HG03280 (cell line): ENCODE results near the gene BLID.

Experiments
- ATAC-seq: cut with Tn5 transposase; IDR thresholded peaks from one replicate; pipeline ENCODE4 v1.9.1; 2021; ENCODE audit warnings: mild to moderate bottlenecking, moderate library complexity; ENCODE audit not compliant: unreplicated experiment

Gene BLID

DNA sequence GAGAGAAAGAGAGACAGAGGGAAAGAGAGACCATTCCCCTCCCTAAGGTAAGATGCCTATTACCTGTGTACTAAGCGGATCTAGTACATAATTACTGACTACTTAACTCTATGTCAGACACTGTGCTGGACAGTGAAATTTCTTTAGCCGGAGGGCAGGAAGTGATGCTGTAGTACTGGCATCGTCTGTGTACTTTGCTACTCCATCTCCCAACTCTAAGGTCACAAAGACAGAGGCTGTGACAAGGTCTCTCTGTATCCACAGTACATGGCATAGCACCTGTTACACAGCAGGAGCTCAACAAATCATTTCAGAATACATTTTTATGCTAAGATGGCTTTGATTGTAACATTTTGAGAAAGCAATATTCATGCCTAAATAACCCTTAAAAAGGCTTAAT, 9.0 kb downstream of the BLID start:
- ATAC-seq, result no peak

GRCh38 chr11:122105044-122105758, 10.8 kb downstream of the BLID start:
- ATAC-seq, result no peak

DNA sequence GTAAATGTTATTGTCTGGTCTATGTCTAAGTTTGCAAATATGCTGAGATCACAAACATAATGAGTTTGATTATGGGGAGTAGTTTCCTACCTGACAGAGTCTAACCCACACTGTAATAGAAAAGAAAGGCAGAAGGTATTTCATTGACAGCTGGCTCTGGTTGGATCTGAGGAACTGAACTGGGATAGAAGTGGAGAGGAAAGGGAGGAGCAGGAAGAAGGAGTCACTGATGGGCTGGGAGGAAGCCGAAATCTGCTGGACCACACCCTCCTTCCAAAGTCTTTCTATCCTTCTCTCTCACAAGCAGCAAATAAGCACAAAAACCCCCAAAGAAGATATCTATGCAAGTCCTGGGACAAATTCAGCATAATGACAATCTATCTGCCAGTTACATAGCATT, 11.7 kb downstream of the BLID start:
- ATAC-seq, result no peak

DNA sequence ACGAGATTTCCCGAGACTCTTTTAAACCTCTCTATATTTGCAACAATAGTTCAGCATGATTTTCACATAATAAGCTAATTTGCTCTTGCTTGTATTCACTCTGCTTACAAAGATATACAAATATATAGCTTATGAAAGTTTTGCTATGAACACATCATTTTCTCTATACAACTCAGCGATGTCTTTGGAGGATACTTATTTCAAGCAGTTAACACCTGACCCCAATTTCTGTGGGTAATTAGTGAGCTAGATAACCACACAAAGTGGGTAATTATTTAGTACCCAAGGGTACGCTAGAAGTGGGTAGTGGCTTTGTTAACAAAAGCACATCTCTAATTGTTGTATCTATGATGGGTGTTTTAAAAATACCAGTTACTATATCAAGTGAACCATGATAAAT, 12.3 kb downstream of the BLID start:
- no peak for ATAC-seq

GRCh38 chr11:122103321-122103720, 12.7 kb downstream of the BLID start:
- ATAC-seq, result no peak

GRCh38 chr11:122102426-122102825, 13.6 kb downstream of the BLID start:
- ATAC-seq, result no peak

DNA sequence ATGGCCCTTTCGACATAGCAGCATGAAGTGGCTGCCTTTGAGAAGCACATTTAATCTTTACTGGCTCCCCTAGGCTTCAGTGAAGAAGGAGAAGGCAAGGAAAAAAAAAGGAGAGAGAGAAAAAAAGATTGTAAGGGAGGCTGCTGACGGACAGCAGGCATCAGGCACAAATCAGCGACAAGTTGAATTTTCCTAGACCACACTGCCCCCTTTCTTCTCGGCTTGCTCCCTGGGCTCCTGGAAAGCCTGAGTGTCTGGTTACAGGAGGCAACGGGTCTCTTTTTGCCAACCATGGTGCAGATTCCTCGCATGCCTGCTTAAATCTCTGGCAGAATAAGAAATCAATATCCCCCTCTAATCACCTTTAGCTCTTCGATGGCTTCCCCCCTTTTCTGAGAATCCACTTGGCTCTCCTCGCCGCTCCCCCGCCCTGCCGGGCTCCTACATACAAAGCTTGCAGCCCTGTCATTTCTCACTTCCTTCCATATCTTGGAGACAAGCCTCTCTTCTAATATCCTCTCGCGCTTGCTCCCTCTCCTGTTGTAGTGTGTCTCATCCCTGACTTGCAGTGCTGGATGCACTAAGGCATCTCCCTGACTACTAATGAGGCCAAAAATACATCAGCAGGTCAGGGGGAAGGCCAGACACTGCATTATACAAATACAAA, 14.3 kb downstream of the BLID start:
- ATAC-seq, result no peak

- no peak for ATAC-seq
Measured at GRCh38 chr11:122100756-122101080, 15.3 kb downstream of the BLID start.

DNA sequence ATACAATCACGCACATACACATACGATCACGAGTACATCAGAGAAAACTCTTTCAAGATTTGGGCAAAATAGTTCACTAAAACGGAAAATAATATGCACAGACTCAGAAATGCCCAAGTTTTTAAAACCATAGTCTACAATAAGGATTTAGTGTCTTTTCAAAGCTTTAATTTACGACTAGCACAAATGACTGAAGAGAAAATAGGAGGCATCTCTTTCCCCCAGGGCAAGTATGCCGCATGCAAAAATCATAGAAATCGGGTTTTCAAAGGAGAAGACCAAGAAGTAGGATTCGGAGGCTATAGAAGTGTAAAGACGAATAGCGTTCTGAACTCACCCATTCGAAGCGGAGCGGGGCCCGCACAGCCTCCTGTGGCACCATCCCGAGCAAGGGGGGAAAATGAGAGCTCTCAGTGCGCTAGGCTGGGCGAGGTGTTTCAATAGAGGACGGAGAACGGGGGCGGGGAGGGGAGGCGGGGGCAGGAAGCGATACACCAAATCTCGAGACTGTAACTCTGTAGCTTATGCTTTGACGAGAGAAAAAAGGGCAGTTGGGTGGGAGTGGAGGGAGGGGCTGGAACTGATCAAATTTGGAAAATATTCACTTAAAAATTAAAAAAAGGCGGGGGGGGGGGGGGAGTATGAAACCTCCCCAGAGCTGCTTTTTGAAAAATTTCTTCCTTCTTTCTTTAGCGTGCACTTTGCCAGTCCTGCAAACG, 15.8 kb downstream of the BLID start:
- no peak for ATAC-seq

GRCh38 chr11:122099374-122100036, 16.5 kb downstream of the BLID start:
- no peak for ATAC-seq

DNA sequence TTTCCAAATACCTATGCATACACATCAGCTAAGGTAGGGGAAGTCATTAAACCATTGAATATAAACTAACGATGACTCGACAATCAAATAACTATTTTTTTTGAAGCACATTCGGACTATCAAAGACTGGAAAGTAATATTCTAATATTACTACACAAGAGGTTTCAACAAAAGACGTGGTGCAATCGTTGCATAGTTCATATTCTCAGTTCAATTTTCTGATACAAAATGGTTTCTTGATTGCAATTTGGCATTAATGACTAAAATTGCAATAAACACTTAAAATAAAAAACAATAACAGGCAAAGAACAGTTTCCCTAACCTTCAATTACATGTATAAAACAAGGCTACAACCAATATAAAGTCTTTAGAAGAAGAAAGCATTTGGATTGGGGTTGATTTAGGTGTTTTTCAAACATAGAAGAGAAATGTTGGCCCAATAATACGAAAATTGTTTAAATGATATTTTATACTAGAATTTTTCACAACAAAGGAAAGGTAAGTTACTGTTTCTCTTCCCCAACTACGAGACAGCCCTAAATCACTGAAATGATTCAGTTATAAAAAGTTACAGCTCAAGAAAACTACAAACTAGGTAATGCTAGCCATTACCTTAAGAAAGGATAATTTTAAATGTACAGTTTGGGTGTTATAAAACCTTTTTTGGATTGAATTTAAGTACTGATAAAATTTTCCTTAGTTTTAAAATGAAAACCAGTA, 17.6 kb downstream of the BLID start:
- no peak for ATAC-seq

- ATAC-seq, result no peak
Measured at GRCh38 chr11:122097419-122098001, 18.5 kb downstream of the BLID start.

DNA sequence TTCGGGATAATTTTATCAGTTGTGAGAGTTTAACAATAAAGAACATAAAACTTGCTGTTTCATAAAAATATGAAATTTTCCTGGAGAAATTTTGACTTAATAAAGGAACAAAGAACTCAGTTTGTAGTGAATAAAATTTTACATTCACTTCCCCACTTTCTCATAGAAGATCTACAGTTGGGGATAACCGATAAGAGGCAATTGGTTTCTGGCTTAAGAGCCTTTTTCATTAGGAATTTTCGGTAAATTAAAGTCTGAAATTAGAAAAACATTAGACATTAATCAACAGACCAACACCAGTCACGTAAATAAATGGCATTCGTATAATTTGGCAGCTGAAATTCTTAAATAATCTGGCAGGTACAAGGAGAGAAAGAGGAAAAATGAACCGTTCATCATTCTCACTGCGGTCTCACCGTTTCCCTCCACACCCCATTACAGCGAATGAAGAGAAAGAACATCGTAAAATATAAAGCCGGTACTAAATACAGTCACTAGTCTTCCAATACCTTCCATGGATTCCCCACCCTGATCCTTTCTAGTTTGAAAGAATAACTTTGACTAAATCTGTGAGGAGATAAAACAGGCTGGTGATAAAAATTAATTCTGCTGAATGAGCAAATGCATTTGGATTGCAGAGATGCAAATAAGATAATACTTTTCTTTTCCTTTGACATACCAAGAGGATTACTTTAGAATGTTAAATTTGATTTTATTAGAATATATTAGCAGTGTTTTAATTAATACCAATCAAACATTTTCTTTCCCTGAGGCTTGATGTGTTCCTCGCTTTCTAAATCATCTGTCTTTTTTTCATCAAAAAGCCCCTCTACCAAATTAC, 19.5 kb downstream of the BLID start:
- no peak for ATAC-seq

GRCh38 chr11:122095681-122096262, 20.2 kb downstream of the BLID start:
- no peak for ATAC-seq

- no peak for ATAC-seq
Measured at GRCh38 chr11:122094836-122095235, 21.2 kb downstream of the BLID start.

GRCh38 chr11:122093731-122094275, 22.2 kb downstream of the BLID start:
- no peak for ATAC-seq

DNA sequence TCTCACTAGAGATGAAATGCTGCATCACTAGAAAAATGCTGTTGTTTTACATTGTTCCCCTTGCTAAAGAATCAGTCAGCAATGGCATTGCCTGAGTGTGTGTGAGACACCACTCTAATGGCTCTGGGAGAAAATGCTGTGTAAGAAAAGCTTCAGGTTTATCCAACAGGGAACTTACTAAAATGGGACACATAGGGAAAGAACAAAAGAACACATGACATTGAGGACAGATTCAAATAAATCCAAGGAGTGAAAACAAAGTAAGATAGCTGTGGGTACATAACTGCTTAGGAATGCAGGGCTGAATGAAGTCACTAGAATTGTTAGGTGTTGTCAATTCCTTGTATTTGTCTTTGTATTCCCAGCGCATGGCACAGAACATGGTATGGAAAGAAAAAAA, 24.2 kb downstream of the BLID start:
- ATAC-seq, result no peak

DNA sequence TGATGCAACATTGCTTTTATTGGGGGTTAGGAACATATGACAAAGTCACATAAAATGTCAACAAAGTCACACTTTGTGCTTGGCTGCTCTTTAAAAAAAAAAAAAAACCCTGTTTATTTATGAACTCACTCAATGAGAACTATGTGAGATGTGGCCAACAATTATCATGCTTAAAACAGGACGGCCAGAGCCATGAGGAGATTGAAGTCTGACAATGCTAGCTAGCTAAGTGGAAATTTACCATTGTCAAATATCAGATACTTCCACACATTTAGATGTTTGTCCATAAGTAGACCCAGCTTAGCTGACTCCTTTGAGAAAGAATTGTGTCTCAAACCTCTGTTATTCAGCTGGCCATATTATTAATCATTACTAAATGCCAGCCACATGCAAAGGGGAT, 26.9 kb downstream of the BLID start:
- ATAC-seq, result no peak

DNA sequence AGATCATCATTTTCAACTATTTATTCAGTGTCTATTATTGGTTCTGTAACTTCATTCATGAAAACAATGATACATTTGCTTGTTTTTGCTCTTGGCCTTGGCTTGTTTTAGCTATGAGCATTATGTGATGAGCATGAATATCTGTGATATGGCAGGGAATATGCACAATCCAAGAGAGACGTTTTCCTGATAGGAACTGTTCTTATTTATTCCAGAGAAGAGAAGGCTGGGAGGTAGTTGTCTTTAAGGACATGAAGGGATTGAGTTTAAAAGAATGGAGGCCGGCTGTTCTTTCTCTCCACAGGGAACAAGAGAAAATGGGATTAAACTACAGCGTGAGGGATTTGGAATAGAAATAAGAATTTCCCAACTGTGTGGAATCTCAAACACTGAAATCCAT, 30.3 kb downstream of the BLID start:
- no peak for ATAC-seq
